Fibroblast of pulmonary artery (primary cell): Measurements from ENCODE around the gene FUT4.

Experiments used
- DNase-seq: peaks from one replicate; pipeline ENCODE4 v3.0.0-alpha.2; 2010; ENCODE audit warnings: low read depth
- H3K4me3 ChIP-seq: replicated peaks from 2 replicates; pipeline ENCODE4 v1.5.1; 2011; ENCODE audit warnings: low read depth, mild to moderate bottlenecking, control low read depth, low read length, moderate library complexity
- CTCF ChIP-seq: IDR thresholded peaks from 2 replicates; pipeline ENCODE4 v1.5.1; 2011; ENCODE audit warnings: mild to moderate bottlenecking, control low read depth, low read length, inconsistent platforms; ENCODE audit errors: missing control alignments

The FUT4 gene

GRCh38 chr11:94521684-94522083 lies 22.0 kb upstream of the FUT4 start:
- peak; percentile 57 for TF ChIP-seq CTCF
- no peak overlapping the region for H3K4me3 ChIP-seq
- DNase-seq: peak; percentile 37

- H3K4me3 ChIP-seq: no peak overlapping the region
- no peak for DNase-seq
- TF ChIP-seq CTCF: no peak
Observed at GRCh38 chr11:94524341-94524740, 19.4 kb upstream of the FUT4 start.

- H3K4me3 ChIP-seq: no peak overlapping the region
- DNase-seq: peak; percentile 86
- TF ChIP-seq CTCF: no peak
Observed at GRCh38 chr11:94525546-94526324, 18.0 kb upstream of the FUT4 start.

GRCh38 chr11:94526645-94527438 lies 16.9 kb upstream of the FUT4 start:
- TF ChIP-seq CTCF: no peak
- H3K4me3 ChIP-seq: no peak overlapping the region
- DNase-seq: no peak

- peak; percentile 39 for DNase-seq
- TF ChIP-seq CTCF: no peak
- no peak overlapping the region for H3K4me3 ChIP-seq
Observed at GRCh38 chr11:94528551-94528950, 15.2 kb upstream of the FUT4 start.

GRCh38 chr11:94532211-94532610 lies 11.5 kb upstream of the FUT4 start:
- no peak for DNase-seq
- H3K4me3 ChIP-seq: no peak overlapping the region
- no peak for TF ChIP-seq CTCF
